ENCODE data around the gene SHFL. TPM values are rescaled to one million over a fixed set of nuclear protein-coding genes. Genes with fewer than 3 reads are reported as not detected.

SHFL gene
- total RNA-seq, 1 experiment from 2014 or later, result 21.1 TPM

DNA sequence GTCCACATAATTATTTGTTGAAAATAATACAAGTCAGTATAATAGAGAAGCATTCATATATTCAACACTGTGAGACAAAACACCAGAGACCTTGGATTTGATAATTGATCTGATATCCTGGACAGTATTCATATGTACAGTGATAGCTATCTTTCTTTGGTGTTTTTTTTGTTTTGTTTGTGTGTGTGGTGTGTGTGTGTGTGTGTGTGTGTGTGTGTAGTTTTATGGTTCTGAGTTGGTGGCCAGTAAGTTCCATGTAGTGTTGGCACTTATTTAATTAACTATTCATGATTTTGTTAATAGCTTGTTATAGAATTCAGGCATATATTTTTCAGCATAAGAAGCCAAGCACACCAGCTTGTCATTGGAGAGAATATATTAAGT lies 18.0 kb downstream of the SHFL start:
- TF ChIP-seq, protein P1, sequence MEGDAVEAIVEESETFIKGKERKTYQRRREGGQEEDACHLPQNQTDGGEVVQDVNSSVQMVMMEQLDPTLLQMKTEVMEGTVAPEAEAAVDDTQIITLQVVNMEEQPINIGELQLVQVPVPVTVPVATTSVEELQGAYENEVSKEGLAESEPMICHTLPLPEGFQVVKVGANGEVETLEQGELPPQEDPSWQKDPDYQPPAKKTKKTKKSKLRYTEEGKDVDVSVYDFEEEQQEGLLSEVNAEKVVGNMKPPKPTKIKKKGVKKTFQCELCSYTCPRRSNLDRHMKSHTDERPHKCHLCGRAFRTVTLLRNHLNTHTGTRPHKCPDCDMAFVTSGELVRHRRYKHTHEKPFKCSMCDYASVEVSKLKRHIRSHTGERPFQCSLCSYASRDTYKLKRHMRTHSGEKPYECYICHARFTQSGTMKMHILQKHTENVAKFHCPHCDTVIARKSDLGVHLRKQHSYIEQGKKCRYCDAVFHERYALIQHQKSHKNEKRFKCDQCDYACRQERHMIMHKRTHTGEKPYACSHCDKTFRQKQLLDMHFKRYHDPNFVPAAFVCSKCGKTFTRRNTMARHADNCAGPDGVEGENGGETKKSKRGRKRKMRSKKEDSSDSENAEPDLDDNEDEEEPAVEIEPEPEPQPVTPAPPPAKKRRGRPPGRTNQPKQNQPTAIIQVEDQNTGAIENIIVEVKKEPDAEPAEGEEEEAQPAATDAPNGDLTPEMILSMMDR (conservative IDR thresholded peaks at IDR 0.05), result no peak
- H4K91ac ChIP-seq (ENCODE audit: insufficient read length, low read depth, low read length), result no peak overlapping the region
- Mint-ChIP-seq H3K9me3 (no peaks in the 10 kb centered on the region; a peak in 2 of 5 replicates), H3K4me3 (no peak overlapping the region), H3K4me1 (peaks cover 4 to 16% of the 10 kb centered on the region in 2 experiments; a peak in 3 of 4 replicates), H3K27ac (no peak overlapping the region), H3K36me3 (ENCODE audit: insufficient read depth in 1 of 3, low read depth in 3 of 3) (peaks cover 19 to 25% (median 25%) of the 10 kb centered on the region in 3 experiments), H3K27me3 (ENCODE audit: low read depth) (peaks cover 11% of the 10 kb centered on the region)
- H4K8ac ChIP-seq (replicated peaks; ENCODE audit: insufficient read length, low read depth, low read length), result no peak overlapping the region
- H3K23me2 ChIP-seq (ENCODE audit: insufficient read length, low read depth, low read length, poor library complexity, severe bottlenecking), result peaks cover 7% of the 10 kb centered on the region
- H3K79me1 ChIP-seq (ENCODE audit: insufficient read depth, low read depth, low read length, poor library complexity, severe bottlenecking), result no peaks in the 10 kb centered on the region
- H3K18ac ChIP-seq (ENCODE audit: insufficient read length, low read depth, low read length), result no peak overlapping the region
- H2BK120ac ChIP-seq (ENCODE audit: low read depth, low read length, poor library complexity, severe bottlenecking), result no peak overlapping the region
- H3K27me3 ChIP-seq (ENCODE audit: insufficient read depth, low read length), result no peaks in the 10 kb centered on the region
- no peaks in the 10 kb centered on the region for H4K20me1 ChIP-seq (ENCODE audit: control insufficient read depth, insufficient read depth, insufficient read length)
- H3K9me3 ChIP-seq (ENCODE audit: control insufficient read depth, low read depth, low read length), result no peaks in the 10 kb centered on the region
- no peak overlapping the region for H2BK15ac ChIP-seq (ENCODE audit: low read depth, low read length)
- no peak overlapping the region for H4K5ac ChIP-seq (ENCODE audit: insufficient read length, low read depth, low read length)
- H3K27ac ChIP-seq (ENCODE audit: insufficient read length, low read depth, low read length), result no peak overlapping the region
- no peak overlapping the region for H3K4me2 ChIP-seq (ENCODE audit: insufficient read depth, insufficient read length, low read length)
- no peaks in the 10 kb centered on the region; the same call in 1 of the 2 replicates for H3K4me1 ChIP-seq (ENCODE audit: insufficient read depth, low read length)
- H3K9ac ChIP-seq (ENCODE audit: extremely low read depth, insufficient read length, low read length), result no peak overlapping the region
- no peak overlapping the region for H2AFZ ChIP-seq (ENCODE audit: low read length)
- H2AK5ac ChIP-seq (ENCODE audit: insufficient read length, low read length), result no peak overlapping the region
- DNase-seq, result no peak
- H3K23ac ChIP-seq (ENCODE audit: insufficient read length, low read depth, low read length), result no peak overlapping the region
- no peak overlapping the region for H3T11ph ChIP-seq (ENCODE audit: low read length)
- no peak overlapping the region for H2BK12ac ChIP-seq (ENCODE audit: insufficient read length, low read depth, low read length)
- H3K79me2 ChIP-seq (ENCODE audit: insufficient read depth, low read length), result peaks cover 7% of the 10 kb centered on the region; the same call in 1 of the 2 replicates
- no peak overlapping the region for H3K4ac ChIP-seq (ENCODE audit: low read depth, low read length)
- no peak overlapping the region for H3K56ac ChIP-seq (ENCODE audit: insufficient read length, low read depth, low read length)
- H3K14ac ChIP-seq (ENCODE audit: insufficient read depth, low read length), result no peak overlapping the region
- no peak overlapping the region for H2BK5ac ChIP-seq (ENCODE audit: insufficient read length, low read length)
- no peak overlapping the region for H2BK20ac ChIP-seq (ENCODE audit: low read depth, low read length, poor library complexity, severe bottlenecking)

Data from H9 (cell line).